Epithelial cell of esophagus (primary cell): ENCODE measurements around the gene FKBP2.
A peak's percentile ranks its signal among the peaks of the same experiment; 100 is the strongest.

Experiments used
- DNase-seq: peaks from one replicate; pipeline ENCODE4 v3.0.0; 2010; ENCODE audit warnings: low read depth
- H3K4me3 ChIP-seq: 2 replicates; pipeline ENCODE4 v1.5.1; 2011; ENCODE audit warnings: mild to moderate bottlenecking, low read length, control low read depth
- TF ChIP-seq, protein P1 (sequence below): IDR thresholded peaks from 2 replicates; pipeline ENCODE4 v1.5.1; 2011; ENCODE audit warnings: low read depth, mild to moderate bottlenecking, low read length, control low read depth, inconsistent platforms; ENCODE audit not compliant: insufficient read depth; ENCODE audit errors: missing control alignments

Gene FKBP2

GRCh38 chr11:64230985-64231365, 9.9 kb upstream of the FKBP2 start:
- no peak for DNase-seq
- peak overlapping the region; percentile 80 for H3K4me3 ChIP-seq
- TF ChIP-seq, protein P1, sequence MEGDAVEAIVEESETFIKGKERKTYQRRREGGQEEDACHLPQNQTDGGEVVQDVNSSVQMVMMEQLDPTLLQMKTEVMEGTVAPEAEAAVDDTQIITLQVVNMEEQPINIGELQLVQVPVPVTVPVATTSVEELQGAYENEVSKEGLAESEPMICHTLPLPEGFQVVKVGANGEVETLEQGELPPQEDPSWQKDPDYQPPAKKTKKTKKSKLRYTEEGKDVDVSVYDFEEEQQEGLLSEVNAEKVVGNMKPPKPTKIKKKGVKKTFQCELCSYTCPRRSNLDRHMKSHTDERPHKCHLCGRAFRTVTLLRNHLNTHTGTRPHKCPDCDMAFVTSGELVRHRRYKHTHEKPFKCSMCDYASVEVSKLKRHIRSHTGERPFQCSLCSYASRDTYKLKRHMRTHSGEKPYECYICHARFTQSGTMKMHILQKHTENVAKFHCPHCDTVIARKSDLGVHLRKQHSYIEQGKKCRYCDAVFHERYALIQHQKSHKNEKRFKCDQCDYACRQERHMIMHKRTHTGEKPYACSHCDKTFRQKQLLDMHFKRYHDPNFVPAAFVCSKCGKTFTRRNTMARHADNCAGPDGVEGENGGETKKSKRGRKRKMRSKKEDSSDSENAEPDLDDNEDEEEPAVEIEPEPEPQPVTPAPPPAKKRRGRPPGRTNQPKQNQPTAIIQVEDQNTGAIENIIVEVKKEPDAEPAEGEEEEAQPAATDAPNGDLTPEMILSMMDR: no peak

DNA sequence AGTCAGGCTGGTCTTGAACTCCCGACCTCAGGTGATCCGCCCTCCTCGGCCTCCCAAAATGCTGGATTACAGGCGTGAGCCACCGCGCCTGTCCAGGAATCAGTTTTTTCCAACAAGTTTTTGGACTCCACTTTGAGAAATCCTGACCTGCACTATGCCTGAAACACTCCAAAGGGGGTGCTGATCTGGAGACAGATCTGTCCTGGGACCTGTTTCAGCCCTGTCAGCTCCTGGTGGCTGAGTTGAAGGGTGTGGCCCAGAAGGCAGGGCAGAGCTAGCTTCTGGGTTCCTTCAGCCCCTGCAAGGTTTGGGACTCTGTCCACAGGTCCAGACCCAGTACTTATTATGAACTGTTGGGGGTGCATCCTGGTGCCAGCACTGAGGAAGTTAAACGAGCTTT, 9.3 kb upstream of the FKBP2 start:
- H3K4me3 ChIP-seq: no peak overlapping the region
- TF ChIP-seq, protein P1: no peak

DNA sequence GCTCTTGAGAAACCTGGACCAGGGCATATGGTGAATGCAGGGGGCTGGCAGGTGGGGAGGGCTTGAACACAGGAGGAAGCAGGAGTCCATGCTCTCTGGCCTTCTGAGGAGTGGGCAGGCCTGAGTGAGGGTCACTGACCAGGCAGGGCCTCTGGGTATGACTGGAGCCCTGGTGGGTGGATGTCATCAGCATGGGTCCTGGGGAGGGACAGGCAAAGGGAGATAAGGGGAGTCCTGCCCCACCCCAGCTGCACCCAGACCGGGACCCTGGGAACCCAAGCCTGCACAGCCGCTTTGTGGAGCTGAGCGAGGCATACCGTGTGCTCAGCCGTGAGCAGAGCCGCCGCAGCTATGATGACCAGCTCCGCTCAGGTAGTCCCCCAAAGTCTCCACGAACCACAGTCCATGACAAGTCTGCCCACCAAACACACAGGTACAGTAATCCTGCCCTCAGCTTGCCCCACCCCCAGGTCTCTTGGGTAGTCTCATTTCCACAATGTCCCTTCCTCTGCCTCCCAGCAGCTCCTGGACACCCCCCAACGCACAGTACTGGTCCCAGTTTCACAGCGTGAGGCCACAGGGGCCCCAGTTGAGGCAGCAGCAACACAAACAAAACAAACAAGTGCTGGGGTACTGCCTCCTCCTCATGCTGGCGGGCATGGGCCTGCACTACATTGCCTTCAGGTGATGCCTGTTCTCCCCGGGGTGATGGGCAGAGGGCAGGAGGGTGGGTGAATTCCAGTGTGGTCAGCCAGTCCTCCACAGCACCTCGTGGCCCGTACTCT, 8.5 kb upstream of the FKBP2 start:
- DNase-seq: no peak
- no peak overlapping the region for H3K4me3 ChIP-seq
- TF ChIP-seq, protein P1: no peak

More for the DNA sequence above, 9.3 kb upstream of the FKBP2 start:
- no peak for DNase-seq

- no peak for DNase-seq
- H3K4me3 ChIP-seq: no peak overlapping the region
- TF ChIP-seq, protein P1: no peak
Measured at GRCh38 chr11:64232967-64233315, 8.0 kb upstream of the FKBP2 start.

DNA sequence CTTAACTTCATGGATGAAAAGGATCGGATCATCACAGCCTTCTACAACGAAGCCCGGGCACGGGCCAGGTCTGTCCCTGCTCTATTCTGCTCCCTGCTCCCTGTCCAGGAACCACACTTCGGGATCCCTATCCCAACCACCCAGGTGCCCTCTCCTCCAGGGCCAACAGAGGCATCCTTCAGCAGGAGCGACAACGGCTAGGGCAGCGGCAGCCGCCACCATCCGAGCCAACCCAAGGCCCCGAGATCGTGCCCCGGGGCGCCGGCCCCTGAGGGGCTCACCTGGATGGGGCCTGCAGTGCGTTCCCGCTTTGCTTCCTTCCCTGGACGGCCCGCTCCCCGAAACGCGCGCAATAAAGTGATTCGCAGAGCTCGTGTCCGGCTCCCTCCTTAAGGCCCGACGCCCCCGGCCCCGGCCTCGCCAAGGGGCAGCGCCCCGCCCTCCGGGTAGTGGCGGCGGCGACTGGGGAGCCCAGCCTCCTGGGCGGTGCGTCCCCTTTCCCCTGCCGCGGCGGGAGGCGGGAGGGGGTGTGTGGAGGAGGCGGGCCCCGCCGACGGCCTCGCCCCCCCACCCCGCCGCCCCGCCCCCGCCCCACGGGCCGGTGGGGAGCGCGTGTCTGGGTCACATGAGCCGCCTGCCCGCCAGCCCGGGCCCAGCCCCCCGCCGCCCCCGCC, 6.8 kb upstream of the FKBP2 start, which contains the start of gene VEGFB:
TSS of gene VEGFB (plus strand) at position 672 of the 674 bp plus-strand sequence. CDS start 250 bp downstream, outside the sequence.
- TF ChIP-seq, protein P1: no peak
- peak within 1 kb of the TSS; percentile 48 for H3K4me3 ChIP-seq
- DNase-seq: peak; percentile 51

DNA sequence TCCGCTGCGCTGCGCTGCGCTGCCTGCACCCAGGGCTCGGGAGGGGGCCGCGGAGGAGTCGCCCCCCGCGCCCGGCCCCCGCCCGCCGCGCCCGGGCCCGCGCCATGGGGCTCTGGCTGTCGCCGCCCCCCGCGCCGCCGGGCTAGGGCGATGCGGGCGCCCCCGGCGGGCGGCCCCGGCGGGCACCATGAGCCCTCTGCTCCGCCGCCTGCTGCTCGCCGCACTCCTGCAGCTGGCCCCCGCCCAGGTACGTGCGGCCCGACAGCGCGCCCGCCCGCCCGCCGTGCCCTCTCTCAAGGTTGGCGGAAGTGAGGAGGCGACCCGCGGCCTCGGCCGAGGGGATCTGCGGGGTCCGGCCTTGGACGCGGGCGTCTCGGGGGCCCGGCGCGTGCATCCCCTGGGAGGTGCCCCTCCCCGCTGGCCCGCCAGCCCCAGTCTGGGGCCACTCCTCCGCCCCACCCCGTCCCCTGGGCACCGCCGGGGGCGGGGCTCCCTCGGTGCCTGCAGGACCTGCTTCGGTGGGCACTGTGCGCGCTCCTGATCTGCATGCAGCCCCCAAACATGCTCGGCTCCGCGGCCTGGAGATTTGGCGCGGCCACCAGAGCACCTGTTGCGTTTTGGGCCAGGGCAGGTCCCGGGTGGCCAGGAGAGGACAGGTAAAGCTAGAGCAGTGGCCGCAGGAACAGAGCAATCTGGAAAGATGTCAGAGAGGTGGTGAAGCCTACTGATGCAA, 6.1 kb upstream of the FKBP2 start:
- TF ChIP-seq, protein P1: no peak
- peak overlapping the region; percentile 43 for H3K4me3 ChIP-seq
- DNase-seq: no peak
